ENCODE measurements around the gene C17orf67.
"Not testable (repeated sequence)": the region's sequence is repeated elsewhere in the genome, so short reads cannot be mapped to it uniquely, and the experiment has no call there.

DNA sequence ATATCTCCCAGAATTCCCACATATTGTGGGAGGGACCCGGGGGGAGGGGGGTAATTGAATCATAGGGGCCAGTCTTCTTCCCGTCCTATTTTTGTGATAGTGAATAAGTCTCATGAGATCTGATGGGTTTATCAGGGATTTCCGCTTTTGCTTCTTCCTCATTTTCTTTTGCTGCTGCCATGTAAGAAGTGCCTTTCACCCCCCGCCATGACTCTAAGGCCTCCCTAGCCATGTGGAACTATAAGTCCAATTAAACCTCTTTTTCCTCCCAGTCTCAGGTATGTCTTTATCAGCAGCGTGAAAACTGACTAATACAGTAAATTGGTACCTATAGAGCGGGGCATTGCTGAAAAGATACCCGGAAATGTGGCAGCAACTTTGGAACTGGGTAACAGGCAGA is 76.1 kb downstream of the C17orf67 start:
- TF ChIP-seq, protein P1, sequence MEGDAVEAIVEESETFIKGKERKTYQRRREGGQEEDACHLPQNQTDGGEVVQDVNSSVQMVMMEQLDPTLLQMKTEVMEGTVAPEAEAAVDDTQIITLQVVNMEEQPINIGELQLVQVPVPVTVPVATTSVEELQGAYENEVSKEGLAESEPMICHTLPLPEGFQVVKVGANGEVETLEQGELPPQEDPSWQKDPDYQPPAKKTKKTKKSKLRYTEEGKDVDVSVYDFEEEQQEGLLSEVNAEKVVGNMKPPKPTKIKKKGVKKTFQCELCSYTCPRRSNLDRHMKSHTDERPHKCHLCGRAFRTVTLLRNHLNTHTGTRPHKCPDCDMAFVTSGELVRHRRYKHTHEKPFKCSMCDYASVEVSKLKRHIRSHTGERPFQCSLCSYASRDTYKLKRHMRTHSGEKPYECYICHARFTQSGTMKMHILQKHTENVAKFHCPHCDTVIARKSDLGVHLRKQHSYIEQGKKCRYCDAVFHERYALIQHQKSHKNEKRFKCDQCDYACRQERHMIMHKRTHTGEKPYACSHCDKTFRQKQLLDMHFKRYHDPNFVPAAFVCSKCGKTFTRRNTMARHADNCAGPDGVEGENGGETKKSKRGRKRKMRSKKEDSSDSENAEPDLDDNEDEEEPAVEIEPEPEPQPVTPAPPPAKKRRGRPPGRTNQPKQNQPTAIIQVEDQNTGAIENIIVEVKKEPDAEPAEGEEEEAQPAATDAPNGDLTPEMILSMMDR (IDR thresholded peaks at IDR 0.05) = not testable (repeated sequence)
- TF ChIP-seq EZH2phosphoT487, EZH2 (IDR thresholded peaks at IDR 0.05): not testable (repeated sequence)

Measured in neural progenitor cell (in vitro differentiated cells).